ENCODE results near the gene PRPS1. TPM values are rescaled to one million over a fixed set of nuclear protein-coding genes. Genes with fewer than 3 reads are reported as not detected.

The PRPS1 gene
- total RNA-seq, 2 experiments from 2014 or later = 57.1 to 80.0 TPM

DNA sequence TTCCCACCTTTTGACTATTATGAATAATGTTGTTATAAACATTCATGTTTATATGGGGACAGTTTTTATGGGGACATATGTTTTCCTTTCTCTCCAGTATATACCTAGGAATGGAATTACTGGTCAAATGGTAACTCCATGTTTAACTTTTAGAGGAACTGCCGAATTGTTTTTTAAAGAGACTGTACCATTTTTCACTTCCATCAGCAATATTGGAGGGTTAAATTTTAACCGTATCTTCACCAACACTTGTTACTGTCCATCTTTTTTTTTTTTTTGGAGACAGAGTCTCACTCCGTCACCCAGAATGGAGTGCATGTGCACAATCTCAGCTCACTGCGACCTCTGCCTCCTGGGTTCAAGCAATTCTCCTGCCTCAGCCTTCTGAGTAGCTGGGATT is 46.4 kb upstream of the PRPS1 start:
- Histone ChIP-seq H3K4me3 (ENCODE audit: low read depth, low read length, poor library complexity, severe bottlenecking) (no peak overlapping the region), H3K9me2 (ENCODE audit: insufficient read depth, low read length) (no peaks in the 10 kb centered on the region), H4K20me1 (ENCODE audit: insufficient read depth, low read length) (no peaks in the 10 kb centered on the region), H3K4me2 (ENCODE audit: low read length) (no peak overlapping the region), H3K36me3 (ENCODE audit: insufficient read depth, low read length) (peaks cover 29% of the 10 kb centered on the region), H3K9me3 (ENCODE audit: low read length) (no peaks in the 10 kb centered on the region), H3K4me1 (ENCODE audit: insufficient read depth, low read length, poor library complexity, severe bottlenecking) (no peaks in the 10 kb centered on the region), H2AFZ (ENCODE audit: low read length) (no peak overlapping the region), H3K79me2 (ENCODE audit: insufficient read depth, low read depth, low read length) (no peaks in the 10 kb centered on the region), H3K27ac (ENCODE audit: low read depth, low read length, poor library complexity, severe bottlenecking) (no peak overlapping the region)
- intact Hi-C loops (cut with micrococcal nuclease; ENCODE audit: unreplicated experiment) = no loop called here
- BruUV-seq (replicated peaks) = no TSS peak
- POLR2A ChIA-PET = no interaction called here
- CTCF ChIA-PET (ENCODE audit: unreplicated experiment) = no interaction called here
- no peak for DNase-seq (ENCODE audit: low spot score)
- TF ChIP-seq, protein P1, sequence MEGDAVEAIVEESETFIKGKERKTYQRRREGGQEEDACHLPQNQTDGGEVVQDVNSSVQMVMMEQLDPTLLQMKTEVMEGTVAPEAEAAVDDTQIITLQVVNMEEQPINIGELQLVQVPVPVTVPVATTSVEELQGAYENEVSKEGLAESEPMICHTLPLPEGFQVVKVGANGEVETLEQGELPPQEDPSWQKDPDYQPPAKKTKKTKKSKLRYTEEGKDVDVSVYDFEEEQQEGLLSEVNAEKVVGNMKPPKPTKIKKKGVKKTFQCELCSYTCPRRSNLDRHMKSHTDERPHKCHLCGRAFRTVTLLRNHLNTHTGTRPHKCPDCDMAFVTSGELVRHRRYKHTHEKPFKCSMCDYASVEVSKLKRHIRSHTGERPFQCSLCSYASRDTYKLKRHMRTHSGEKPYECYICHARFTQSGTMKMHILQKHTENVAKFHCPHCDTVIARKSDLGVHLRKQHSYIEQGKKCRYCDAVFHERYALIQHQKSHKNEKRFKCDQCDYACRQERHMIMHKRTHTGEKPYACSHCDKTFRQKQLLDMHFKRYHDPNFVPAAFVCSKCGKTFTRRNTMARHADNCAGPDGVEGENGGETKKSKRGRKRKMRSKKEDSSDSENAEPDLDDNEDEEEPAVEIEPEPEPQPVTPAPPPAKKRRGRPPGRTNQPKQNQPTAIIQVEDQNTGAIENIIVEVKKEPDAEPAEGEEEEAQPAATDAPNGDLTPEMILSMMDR (conservative IDR thresholded peaks at IDR 0.05; ENCODE audit: low read length) = no peak

DNA sequence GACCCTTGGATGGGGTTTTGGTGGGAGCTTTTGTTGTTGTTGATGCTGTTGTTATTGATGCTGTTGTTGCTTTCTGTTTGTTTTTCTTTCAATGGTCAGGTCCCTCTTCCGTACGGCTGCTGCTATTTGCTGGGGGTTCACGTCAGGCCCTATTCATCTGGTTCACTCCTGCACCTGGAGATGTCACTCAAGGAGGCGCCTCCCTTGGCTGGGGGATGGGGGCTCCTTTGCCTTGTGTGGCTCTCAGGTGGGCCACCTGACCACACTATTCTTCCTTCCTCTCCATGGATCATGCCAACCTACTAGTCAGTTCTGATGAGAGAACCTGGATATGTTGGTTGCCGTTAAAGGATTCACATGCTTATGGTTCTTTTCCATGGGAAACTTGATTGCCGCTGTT is 39.1 kb upstream of the PRPS1 start:
- no TSS peak for BruUV-seq (replicated peaks)
- Histone ChIP-seq H3K27ac (ENCODE audit: low read depth, low read length, poor library complexity, severe bottlenecking) (no peak overlapping the region), H3K79me2 (ENCODE audit: insufficient read depth, low read depth, low read length) (no peaks in the 10 kb centered on the region), H3K4me3 (ENCODE audit: low read depth, low read length, poor library complexity, severe bottlenecking) (no peak overlapping the region), H3K9me2 (ENCODE audit: insufficient read depth, low read length) (no peaks in the 10 kb centered on the region), H4K20me1 (ENCODE audit: insufficient read depth, low read length) (no peaks in the 10 kb centered on the region), H3K4me1 (ENCODE audit: insufficient read depth, low read length, poor library complexity, severe bottlenecking) (no peaks in the 10 kb centered on the region), H3K36me3 (ENCODE audit: insufficient read depth, low read length) (peaks cover 5% of the 10 kb centered on the region; the same call in 1 of the 2 replicates), H3K4me2 (ENCODE audit: low read length) (no peak overlapping the region), H2AFZ (ENCODE audit: low read length) (no peak overlapping the region), H3K9me3 (ENCODE audit: low read length) (no peaks in the 10 kb centered on the region)
- intact Hi-C loops (cut with micrococcal nuclease; ENCODE audit: unreplicated experiment) = no loop called here
- ChIA-PET POLR2A (no interaction called here), CTCF (ENCODE audit: unreplicated experiment) (no interaction called here)
- TF ChIP-seq, protein P1 (conservative IDR thresholded peaks at IDR 0.05; ENCODE audit: low read length) = no peak
- TF ChIP-seq EZH2phosphoT487 (IDR thresholded peaks at IDR 0.05; ENCODE audit: borderline replicate concordance, low read depth, low read length) = no peak
- DNase-seq (ENCODE audit: low spot score) = no peak

DNA sequence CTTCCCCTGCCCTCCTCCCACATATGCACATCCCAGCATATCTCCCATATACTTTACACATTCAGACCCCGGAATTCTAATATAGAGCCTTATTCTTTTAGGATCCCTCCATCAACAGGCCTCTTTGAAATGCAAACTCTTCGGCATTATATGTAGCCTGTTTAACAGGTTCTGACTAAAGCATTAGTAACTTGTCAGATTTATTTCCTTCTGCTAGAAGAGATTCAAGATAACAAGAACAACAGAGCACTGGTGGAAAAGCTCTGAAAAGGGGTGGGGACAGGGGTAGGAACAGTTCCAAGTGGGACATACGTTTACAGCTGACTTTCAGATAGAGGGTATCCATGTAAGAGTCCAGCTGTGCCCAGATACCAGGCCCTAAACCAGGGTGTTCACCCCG is 31.7 kb upstream of the PRPS1 start:
- ChIA-PET POLR2A (interaction anchor here (0.6 kb wide), 1 partner anchor 14 kb away, joined by 3 read pairs; no protein-coding TSS in a partner anchor), CTCF (ENCODE audit: unreplicated experiment) (no interaction called here)
- BruUV-seq (replicated peaks) = no TSS peak
- H3K4me2 ChIP-seq (ENCODE audit: low read length) = no peak overlapping the region
- no peak for DNase-seq (ENCODE audit: low spot score)
- H3K36me3 ChIP-seq (ENCODE audit: insufficient read depth, low read length) = no peaks in the 10 kb centered on the region; the same call in 1 of the 2 replicates
- TF ChIP-seq, protein P1 (conservative IDR thresholded peaks at IDR 0.05; ENCODE audit: low read length) = no peak
- TF ChIP-seq EZH2phosphoT487 (IDR thresholded peaks at IDR 0.05; ENCODE audit: borderline replicate concordance, low read depth, low read length) = no peak
- no peaks in the 10 kb centered on the region for H4K20me1 ChIP-seq (ENCODE audit: insufficient read depth, low read length)
- no peak overlapping the region for H2AFZ ChIP-seq (ENCODE audit: low read length)
- H3K4me3 ChIP-seq (ENCODE audit: low read depth, low read length, poor library complexity, severe bottlenecking) = no peak overlapping the region
- no peaks in the 10 kb centered on the region for H3K4me1 ChIP-seq (ENCODE audit: insufficient read depth, low read length, poor library complexity, severe bottlenecking)
- no peaks in the 10 kb centered on the region for H3K9me3 ChIP-seq (ENCODE audit: low read length)
- H3K9me2 ChIP-seq (ENCODE audit: insufficient read depth, low read length) = no peaks in the 10 kb centered on the region
- H3K27ac ChIP-seq (ENCODE audit: low read depth, low read length, poor library complexity, severe bottlenecking) = no peak overlapping the region
- intact Hi-C loops (cut with micrococcal nuclease; ENCODE audit: unreplicated experiment) = no loop called here
- H3K79me2 ChIP-seq (ENCODE audit: insufficient read depth, low read depth, low read length) = no peaks in the 10 kb centered on the region
